EL (cell line): ENCODE measurements around the gene EGLN1.

Experiments used
- DNase-seq: peaks from one replicate; pipeline ENCODE4 v3.0.0-alpha.2; 2016

Gene EGLN1

DNA sequence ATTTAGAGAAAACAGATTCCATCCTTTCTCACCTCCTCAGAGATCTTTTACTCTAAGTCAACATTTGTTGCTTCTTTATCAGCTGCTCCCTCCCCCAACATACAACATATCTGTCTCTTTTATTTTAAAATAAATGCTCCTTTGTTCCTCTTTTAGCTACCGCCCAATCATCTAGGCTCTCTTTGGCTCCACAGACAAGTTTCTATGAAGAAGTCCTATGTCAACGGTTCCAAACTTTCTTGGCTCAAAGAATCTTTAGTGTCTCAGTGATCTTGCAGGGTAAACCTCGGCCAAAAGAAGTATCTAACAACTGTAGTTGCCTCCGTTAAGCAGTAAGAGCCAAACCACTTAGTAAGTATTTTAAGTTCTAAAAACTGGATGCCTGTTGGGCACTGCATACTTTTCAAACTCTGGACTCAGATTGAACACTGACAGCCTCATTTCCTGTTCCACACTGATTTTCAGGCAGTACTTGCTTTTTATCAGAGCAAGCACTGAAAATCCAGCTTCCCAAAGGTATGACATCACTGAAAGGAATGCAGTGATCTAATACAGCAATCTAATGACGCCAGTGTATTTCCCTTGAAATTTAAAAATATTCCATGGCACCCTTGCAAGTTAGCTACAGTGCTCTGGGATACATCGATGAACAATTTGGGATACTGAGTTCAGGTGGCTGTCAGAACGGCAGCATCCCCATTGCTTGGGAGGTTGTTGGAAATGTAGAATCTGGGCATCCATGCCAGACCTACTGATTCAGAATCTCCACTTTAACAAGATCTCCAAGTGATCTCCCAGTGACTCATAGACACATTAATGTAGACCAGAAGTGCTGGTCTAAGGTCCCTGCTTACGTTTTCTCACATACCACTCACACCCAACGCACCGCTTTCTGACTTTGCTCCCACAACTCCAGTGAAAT, 26.8 kb downstream of the EGLN1 start:
- peak; percentile 95 for DNase-seq

DNA sequence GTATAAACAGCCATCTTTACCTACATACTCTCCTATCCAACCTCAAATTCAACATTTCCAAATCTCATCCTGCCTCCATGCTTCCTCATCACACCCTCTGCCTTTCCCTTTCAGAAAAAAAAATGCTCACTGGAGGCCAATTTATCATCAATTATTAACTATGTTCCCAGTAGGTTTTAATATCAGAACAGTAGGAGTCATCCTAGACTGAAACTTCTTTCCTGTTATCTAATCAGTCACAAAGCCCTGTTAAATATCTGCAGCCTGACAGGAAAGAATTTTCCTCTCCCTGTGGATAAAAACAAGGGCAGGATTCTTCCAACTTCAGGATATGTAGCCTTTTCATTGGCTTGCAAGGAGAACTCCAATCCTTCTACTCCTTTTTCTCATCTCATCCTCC, 28.4 kb downstream of the EGLN1 start:
- no peak for DNase-seq

DNA sequence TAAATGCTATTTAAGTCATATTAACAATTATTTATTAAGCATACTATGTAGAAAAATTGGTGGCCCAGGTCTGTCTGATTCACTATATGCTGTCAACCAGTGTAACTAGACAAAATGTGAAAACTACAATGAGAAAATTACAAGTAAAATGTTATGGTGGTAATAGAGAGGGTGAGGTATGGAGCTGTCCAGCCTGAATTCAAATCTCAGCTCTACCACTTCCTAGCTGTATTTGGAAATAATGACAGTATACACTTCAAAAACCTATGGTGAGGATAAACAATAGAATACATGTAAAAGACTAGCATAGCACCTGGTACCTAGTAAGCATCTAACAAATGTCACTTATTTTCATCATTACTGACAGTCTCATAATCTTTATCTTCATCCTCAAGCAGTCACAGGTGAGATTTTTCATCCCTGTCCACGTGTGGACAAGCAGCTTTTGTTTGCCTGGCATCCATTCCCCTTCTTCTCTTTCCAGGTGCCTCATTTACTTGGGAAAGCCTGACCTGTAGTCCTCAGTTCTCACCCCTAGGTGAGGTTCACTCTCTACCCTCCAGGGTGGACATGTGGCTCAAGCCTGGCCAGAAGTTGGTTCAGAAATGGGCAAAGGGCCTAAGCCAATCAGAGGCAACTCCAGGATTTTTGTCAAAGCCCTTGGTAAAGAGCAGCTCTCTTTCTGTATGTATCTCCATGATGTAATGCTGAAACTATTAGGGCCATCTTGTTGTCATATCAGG, 29.5 kb downstream of the EGLN1 start:
- peak; percentile 43 for DNase-seq

DNA sequence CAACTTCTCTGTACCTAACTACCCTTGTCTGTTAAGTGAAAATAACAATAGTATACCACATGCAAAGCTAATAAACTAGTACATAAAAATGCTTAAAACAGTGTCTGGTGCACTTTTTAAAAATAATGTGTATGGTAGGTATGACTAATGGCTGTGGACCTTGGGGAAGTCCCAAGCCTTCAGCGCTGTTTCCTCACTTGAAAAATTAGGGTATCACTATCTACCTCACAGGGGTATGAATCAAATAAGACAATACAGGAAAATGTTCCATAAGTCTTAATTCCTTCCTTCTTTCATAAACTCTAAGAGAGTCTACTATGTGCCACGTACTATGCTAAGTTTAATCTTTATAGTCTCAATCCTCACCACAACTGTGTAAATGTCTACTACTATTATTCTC, 32.0 kb downstream of the EGLN1 start:
- peak; percentile 77 for DNase-seq

DNA sequence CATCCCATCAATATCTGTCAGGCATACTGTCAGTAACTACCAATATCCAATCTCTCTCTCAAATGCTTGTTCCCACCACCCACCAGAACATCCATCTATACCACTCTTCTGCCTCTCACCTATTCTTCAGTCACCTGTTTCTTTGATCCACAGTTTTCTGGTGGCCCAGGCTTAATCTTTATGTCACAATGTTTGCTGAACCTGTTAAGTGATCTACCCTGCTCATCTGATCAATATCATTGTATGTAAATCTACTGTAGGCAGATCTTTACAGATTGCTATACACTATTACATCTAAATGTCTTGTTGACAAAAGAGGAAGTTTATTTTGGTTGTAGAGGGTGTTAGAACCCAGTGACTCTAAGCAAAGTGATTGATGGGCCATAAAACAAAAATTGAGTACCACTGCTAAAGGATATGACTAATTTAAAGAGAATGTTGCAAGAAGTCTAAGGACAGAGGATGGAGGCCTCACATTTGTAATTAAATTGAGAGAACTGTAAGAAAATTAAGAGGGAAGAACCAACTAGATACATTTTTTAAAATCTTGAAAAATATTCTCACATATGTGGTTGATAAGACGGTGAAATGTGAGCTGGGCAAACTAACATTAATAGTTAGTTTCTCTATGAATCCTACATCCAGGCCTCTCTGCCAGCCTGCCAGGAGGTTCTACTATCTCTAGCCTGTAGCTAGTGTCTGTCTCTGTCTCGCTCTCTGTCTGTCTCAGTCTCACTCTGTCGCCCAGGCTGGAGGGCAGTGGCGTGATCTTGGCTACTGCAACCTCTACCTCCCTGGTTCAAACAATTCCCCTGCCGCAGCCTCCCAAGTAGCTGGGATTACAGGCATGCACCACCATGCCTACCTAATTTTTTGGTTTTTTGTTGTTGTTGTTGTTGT, 34.1 kb downstream of the EGLN1 start:
- DNase-seq, result peak; percentile 81

DNA sequence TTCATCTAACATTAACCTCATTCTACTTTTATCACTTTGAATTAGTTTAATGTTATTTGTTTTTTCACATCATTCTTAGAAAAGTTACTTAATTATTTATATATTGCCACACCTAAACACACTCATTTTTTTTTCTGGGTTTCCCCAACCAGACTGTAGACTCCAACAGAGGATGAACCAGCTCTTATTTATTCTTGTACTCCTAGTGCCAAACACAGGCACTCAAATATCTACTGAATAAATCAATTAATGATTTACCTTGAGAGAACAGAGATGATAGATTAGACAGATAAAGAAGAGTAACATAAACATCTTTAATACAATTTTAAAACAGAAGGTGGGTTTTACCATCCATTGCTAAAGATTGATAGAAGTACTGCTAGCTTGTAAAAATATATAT, 35.6 kb downstream of the EGLN1 start:
- no peak for DNase-seq

DNA sequence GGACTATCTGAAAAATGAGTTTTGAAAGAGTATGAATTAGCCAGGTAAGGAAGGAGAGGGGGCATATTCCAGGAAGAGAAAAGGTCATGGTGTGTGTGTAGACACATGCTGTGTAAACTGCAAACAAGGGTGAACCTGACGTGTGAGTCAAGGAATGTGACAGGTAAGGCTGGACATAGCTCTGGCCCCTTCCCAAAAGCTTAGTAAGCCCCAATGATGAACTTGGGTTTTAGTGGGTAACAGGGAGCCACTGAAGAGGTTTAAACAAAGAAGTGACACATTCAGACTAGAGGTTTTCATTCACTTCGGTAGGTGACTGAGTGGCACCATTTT, 36.7 kb downstream of the EGLN1 start:
- no peak for DNase-seq

DNA sequence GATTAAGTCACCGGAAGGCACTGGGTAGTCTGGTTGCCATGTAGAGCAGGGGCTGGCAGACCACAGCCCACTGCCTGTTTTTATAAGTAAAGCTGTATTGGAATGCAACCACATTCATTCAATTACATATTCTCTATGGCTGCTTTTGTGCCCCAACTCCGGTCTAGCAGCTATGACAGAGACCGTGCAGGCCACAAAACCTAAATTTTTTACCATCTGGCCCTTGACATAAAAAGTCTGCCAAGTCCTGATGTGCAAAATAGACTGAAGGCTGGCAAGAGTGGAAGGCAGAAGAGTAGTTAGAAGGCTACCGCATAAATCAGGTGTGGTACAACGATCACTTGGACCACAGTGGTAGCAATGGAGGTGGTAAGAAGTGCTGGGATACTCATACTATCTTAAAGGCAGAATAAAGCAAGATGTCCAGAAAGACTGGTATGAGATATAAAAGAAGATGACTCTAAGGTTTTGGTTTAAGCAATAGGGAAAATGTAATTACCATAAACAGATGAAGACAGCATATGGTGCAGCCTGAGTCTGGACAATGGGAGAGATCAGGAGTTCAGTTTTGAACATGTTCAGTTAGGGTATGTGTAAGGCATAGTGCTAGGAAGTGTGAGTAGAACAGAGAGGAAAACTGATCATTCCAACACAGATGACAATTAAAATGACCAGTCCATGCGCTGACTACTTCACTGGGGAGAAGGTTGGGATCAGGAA, 37.2 kb downstream of the EGLN1 start:
- no peak for DNase-seq

DNA sequence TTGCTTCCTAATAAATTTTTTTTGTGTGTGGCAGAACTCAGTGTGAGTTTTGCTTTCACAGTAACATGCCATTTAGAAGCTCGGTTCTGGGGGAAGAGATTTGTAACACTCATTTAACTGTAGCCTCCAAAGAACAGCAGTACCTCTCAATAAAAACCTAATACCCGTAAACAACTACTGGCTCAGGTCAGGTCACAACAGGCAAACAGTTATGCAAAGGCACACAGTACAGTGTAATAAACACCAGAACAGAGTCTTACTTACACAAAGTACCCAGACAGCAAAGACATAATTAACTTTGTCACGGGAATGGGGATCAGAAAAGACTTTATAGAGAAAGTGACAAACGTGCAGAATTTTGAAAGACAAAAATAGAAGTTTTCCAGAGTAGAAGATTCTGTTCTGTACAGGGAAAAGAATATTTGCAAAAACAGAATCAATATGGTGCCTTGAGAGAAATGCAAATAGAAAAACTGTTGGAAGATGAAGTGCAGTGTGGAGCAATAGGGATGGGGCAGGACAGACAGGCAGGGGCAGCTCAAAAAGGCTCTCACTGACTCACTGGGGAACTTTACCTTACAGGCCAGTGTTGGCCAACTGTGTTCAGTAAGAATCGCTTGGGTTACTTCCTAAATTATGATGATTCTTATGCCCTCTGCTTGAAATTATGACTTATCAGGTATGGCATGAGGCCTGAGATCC, 38.8 kb downstream of the EGLN1 start:
- no peak for DNase-seq

DNA sequence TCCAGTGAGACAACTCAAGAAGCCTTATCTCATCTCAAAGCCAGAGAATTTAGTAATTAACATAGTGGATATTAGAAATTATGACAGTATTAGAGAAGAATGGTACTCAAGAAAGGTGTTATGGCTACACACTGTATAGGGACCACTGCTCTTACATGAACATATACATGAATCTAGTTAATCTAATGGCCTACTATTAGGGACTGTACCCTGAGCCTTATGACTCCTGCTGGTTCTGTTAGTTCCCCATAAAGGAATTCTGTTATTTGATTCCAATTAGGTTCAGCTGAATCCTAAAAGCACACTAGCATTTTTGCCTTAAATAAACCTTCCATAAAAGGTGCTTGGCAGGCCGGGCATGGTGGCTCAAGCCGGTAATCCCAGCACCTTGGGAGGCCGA, 39.7 kb downstream of the EGLN1 start:
- DNase-seq, result no peak

DNA sequence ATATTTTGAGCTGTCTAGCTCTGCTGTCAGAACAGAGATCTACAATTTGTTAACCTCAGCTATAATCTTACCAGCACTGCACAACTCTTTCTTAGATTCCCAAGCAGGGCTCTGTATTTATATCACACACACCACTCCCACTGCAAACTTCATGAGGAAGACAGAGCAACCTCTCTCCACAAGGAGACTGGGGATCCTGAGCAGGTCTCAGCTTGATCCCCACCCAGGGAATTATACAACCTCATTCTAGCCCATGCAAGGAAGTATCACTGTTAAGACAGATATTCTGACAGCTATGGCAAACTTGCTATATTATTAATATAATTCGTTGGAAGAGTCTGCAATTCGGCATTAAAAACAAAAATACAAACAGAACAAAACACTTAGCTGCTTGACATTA, 40.4 kb downstream of the EGLN1 start:
- no peak for DNase-seq

DNA sequence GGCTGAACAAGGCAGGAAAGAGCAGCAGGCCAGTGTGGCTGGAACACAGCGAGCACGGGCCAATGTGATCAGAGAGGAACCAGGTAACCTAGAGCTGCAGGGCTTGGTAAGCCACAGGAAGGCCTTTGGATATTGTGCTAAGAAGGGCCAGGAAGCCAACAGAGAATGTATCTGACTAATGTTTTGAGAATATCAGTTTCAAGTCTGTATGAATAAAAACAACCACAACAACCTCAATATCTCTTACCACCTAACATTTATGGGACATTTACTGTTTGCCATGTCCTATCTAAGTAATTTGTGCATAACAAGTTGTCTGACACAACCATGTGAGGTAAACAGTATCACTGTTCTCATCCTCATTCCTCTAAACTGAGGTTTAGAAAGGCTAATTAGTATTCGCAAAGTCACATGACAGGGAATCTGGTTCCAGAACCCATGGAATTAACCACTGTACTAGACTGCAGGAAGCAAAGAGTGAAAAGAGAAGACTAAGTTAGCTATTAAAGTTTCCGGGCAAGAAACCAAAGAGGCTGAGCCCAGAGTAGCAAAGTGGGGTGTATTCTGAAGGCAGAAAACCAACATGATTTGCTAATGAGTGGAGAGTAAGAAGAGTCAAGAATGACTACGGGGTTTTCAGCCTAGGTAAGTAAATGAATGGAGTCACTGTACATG, 45.1 kb downstream of the EGLN1 start:
- no peak for DNase-seq

DNA sequence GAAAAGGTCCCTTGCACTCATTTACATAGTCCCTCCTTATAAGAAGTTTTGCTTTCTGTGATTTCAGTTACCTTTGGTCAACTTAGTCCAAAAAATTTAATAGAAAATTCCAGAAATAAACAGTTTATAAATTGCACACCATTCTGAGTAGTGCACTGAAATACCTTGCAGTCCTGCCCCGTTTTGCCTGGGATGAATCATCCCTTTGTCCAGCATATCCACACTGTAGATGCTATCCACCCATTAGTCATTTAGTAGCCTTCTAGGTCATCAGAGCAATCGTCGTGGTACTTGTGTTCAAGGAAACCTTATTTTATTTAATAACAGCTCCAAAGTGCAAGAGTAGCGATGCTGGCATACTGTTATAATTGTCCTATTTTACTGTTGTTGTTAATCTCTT, 46.0 kb downstream of the EGLN1 start:
- peak; percentile 42 for DNase-seq

DNA sequence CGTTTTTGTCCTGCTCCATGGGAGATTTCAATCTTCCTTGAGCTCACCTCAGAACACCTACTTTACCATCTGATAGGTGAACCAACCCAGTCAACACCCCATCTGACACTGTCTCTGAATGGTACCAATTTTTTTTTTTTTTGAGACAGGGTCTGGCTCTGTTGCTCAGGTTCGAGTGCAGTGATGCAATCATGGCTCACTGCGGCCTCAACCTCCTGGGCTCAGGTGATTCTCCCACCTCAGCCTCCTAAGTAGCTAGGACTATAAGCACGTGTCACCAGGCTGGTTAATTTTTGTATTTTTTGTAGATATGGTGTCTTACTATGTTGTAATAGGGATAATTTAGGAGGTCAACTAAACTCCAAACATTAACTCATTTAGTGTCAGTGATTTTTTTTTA, 47.7 kb downstream of the EGLN1 start:
- no peak for DNase-seq

DNA sequence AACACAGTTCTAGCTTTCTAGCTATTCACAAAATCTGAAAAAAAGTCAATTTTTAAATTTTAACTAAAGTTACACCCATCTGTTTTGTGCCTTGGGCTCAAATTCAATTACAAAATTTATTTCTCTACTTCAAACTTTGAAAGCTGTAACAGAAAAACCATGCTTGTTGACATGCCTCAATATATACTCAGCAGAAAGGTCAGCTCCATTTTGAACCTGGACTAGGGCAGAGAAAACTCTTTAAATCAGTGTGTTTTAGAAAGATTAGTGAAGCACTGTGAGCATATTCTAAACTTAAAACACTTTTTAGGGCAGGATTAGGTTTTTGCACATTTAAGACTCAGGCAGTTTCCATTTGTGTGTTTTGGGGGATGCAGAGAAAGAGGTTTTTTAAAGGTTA, 49.6 kb downstream of the EGLN1 start:
- no peak for DNase-seq

DNA sequence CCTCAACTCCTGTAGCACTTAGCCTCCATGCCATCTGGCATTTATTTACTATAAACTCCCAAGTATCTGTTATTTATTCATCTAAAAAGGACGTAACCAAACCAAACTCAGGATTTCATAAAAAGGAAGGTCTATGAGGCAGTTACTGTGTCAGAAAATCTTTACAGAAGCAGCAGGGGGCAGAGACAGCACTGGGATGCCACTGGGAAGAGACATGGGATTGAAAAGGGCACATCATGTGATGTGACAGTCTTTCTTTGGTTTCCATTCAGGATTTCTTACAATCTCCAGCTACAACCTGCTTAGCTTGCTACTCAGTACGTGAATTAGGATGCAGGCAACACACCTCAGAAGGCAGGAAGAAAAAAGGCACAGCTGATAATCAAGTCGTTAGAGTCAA, 52.8 kb downstream of the EGLN1 start:
- DNase-seq, result no peak

DNA sequence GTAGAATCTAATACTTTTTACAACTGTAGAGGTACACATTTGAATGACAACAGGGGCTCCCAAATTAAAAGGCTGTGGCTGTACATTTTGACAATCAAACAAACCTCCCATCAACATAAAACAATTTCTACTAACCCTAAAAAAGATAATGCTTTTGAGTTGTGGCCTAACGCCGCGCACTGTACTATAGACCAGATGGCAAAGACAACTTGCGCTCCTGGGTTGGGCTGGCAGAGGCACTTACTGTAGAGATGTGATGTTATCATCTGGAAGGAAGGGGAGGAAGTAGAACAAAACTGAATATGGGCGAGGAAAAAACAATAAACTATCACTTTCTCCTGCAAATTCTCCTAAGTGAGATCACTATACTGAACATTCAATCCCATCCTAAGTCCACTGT, 57.9 kb downstream of the EGLN1 start:
- no peak for DNase-seq

DNA sequence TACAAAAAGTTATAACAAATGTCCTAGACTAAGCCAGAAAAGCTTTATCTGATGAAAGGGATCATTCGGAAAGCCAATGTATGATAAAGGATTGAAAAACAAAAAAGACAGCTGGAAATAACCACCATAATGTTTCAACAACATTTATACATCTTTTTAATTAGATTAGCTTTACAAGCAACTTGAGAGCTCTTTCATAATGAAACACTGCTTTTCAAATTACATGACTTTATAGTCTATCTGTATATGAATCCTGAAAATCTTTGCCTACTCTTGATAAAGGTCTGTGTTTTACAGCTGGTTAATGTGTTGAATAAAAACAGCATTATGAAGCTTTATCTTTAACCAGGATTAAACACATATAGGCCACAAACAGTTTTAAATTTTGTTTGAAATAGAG, 58.5 kb downstream of the EGLN1 start:
- no peak for DNase-seq

DNA sequence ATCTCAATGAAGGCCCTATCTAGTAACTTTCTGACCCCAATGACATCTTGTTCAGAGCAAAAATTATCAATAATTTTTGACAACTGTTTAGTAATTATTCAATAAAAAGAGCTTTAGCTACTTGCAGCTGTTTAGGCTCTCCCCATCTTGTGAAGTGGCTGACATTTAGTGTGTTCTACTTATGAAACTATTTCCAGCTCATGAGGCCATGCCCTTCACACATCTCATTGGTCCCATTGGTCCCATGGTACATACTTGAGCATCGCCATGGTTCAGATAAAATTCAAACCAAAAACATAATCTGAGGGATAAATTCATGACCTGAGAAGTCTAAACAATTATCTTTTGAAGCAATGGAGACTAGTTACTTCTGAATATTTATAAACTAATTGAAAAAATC, 59.8 kb downstream of the EGLN1 start:
- DNase-seq, result no peak

DNA sequence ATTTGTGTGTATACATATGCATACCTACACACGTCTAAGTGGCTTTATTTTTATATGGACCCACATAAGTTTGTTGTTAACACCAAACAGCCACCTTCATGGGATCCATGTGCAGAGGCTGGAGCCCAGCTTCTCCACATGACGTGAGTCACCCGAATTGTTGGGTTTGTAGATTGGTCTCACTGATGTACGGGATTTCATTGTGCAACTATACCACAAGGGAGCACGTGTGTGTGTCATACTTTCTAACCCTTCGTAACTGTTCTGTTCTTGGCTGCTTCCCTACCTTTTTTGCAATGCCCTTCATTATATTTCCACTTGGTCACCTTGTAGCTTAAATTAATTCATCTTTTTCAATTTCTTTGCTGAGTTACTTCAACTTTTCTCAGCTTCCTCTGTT, 63.0 kb downstream of the EGLN1 start:
- DNase-seq, result peak; percentile 86

DNA sequence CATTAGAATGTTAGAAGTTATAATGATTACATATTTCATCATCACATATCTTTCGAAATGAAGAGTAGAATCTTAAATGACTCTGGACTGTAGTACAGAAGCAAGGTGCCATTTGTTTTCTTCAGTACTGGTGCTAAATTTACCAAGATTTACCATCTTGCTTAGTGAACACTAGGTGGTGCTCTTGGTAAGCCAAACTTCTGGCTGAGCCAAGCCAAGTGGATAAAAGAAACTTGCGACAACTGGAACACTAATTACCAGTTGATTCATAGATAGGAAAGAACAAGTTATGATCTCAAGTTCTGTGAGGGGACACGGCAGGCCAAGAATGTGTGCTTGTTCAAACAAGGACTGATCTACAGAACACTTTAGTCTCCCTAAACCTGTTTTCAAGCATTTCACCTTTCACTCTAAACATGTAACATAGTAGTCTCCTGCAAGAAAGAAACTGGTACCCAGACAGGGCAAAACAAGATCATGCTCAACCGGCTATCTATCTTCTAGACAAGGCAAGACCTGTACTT, 64.2 kb downstream of the EGLN1 start:
- peak; percentile 66 for DNase-seq
